RWPE2 (cell line): ENCODE data around the gene ZNF552.
"Not testable (repeated sequence)": the region's sequence is repeated elsewhere in the genome, so short reads cannot be mapped to it uniquely, and the experiment has no call there.

Source experiments
- ATAC-seq: fragments of 200-7000 bp; cut with Tn5 transposase; 3 replicates; pipeline ENCODE4 v1.9.1; 2021; ENCODE audit warnings: low read depth
- DNase-seq: peaks from one replicate; pipeline ENCODE4 v3.0.0-alpha.2; 2020; ENCODE audit warnings: low spot score
- H3K27ac ChIP-seq: fragments of 450-650 bp; 2 replicates; pipeline ENCODE4 v1.5.1; 2017; ENCODE audit warnings: mild to moderate bottlenecking; ENCODE audit not compliant: poor library complexity, severe bottlenecking
- H3K27me3 ChIP-seq: fragments of 250-450 bp; sonication (Bioruptor Pico); 2 replicates; pipeline ENCODE4 v1.5.1; 2021; ENCODE audit warnings: mild to moderate bottlenecking, moderate library complexity; ENCODE audit not compliant: insufficient read depth, poor library complexity, severe bottlenecking
- H3K36me3 ChIP-seq: fragments of 250-450 bp; sonication (Bioruptor Pico); 2 replicates; pipeline ENCODE4 v1.5.1; 2020; ENCODE audit warnings: low read depth, mild to moderate bottlenecking, moderate library complexity
- H3K4me1 ChIP-seq: fragments of 250-450 bp; sonication (Bioruptor Pico); 2 replicates; pipeline ENCODE4 v1.5.1; 2021; ENCODE audit warnings: mild to moderate bottlenecking, moderate library complexity; ENCODE audit not compliant: insufficient read depth, poor library complexity, severe bottlenecking
- H3K4me3 ChIP-seq: fragments of 250-450 bp; sonication (Bioruptor Pico); 2 replicates; pipeline ENCODE4 v1.5.1; 2021; ENCODE audit warnings: mild to moderate bottlenecking, moderate library complexity; ENCODE audit not compliant: severe bottlenecking
- H3K9me3 ChIP-seq: fragments of 250-450 bp; sonication (Bioruptor Pico); 2 replicates; pipeline ENCODE4 v1.5.1; 2021; ENCODE audit warnings: mild to moderate bottlenecking, moderate library complexity; ENCODE audit not compliant: severe bottlenecking
- TF ChIP-seq, protein P1 (sequence below): fragments of 450-650 bp; IDR thresholded peaks from one replicate; pipeline ENCODE4 v1.5.1; 2017; ENCODE audit warnings: mild to moderate bottlenecking, moderate library complexity; ENCODE audit not compliant: poor library complexity, severe bottlenecking

ZNF552 gene

GRCh38 chr19:57818378-57818777 lies 3.7 kb upstream of the ZNF552 start:
- Histone ChIP-seq H3K36me3 (peaks cover 12% of the 10 kb centered on the region), H3K4me3 (no peak overlapping the region), H3K27ac (peak overlapping the region; percentile 32), H3K9me3 (no peaks in the 10 kb centered on the region), H3K4me1 (no peaks in the 10 kb centered on the region), H3K27me3 (no peaks in the 10 kb centered on the region)
- TF ChIP-seq, protein P1, sequence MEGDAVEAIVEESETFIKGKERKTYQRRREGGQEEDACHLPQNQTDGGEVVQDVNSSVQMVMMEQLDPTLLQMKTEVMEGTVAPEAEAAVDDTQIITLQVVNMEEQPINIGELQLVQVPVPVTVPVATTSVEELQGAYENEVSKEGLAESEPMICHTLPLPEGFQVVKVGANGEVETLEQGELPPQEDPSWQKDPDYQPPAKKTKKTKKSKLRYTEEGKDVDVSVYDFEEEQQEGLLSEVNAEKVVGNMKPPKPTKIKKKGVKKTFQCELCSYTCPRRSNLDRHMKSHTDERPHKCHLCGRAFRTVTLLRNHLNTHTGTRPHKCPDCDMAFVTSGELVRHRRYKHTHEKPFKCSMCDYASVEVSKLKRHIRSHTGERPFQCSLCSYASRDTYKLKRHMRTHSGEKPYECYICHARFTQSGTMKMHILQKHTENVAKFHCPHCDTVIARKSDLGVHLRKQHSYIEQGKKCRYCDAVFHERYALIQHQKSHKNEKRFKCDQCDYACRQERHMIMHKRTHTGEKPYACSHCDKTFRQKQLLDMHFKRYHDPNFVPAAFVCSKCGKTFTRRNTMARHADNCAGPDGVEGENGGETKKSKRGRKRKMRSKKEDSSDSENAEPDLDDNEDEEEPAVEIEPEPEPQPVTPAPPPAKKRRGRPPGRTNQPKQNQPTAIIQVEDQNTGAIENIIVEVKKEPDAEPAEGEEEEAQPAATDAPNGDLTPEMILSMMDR, result no peak
- no peak for ATAC-seq
- DNase-seq, result no peak

DNA sequence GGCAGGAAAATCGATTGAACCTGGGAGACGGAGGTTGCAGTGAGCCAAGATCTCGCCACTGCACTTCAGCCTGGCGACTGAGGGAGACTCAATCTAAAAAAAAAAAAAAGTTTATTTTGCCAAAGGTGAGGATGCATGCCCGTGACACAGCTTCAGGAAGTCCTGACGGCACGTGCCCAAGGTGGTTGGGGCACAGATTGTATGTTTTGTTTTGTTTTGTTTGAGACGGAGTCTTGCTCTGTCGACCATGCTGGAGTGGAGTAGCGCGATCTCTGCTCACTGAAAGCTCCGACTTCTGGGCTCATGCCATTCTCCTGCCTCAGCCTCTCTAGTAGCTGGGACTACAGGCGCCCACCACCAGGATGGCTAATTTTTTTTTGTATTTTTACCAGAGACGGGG lies 3.3 kb upstream of the ZNF552 start:
- DNase-seq, result no peak
- H3K4me3 ChIP-seq, result no peak overlapping the region
- H3K27ac ChIP-seq, result no peak overlapping the region
- ATAC-seq, result no peak
- TF ChIP-seq, protein P1, result no peak
- no peaks in the 10 kb centered on the region for H3K27me3 ChIP-seq
- H3K9me3 ChIP-seq, result no peaks in the 10 kb centered on the region
- no peaks in the 10 kb centered on the region for H3K4me1 ChIP-seq
- peaks cover 13% of the 10 kb centered on the region for H3K36me3 ChIP-seq

- ATAC-seq, result no peak
- Histone ChIP-seq H3K27me3 (no peaks in the 10 kb centered on the region), H3K27ac (no peak overlapping the region), H3K9me3 (no peaks in the 10 kb centered on the region), H3K4me1 (no peaks in the 10 kb centered on the region), H3K4me3 (no peak overlapping the region), H3K36me3 (peaks cover 16% of the 10 kb centered on the region)
- no peak for DNase-seq
- TF ChIP-seq, protein P1, result no peak
Measured at GRCh38 chr19:57816652-57817051, 1.9 kb upstream of the ZNF552 start.

DNA sequence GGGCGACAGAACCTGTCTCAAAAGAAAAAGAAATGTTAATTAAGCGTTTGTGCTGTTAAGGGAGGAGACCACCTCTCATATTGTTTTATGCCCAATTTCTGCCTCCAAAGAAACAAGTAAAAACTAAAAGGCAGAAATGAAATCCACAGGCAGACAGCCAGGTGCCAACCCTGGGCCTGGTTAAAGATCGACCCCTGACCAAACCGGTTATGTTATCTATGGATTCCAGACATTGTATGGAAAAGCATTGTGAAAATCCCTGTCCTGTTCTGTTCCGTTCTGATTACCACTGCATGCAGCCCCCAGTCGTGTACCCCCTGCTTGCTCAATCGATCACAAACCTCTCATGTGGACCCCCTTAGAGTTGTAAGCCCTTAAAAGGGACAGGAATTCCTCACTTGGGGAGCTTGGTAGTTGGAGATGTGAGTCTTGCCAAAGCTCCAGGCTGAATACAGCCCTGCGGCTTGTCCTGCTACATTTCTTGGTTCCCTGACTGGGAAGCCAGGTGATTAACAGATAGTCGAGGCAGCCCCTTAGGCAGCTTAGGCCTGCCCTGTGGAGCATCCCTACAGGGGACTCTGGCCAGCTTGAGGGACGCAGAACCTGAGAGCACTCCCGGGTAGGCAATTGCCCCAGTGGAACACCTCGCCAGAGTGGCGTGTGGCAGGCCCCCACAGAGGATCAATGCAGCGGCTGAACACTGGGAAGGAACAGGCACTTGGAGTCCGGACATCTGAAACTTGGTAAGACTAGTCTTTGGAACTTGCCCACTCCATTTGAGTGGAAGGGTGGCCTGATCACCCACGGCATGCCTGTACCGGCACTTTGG lies 748 bp upstream of the ZNF552 start:
- no peak for ATAC-seq
- Histone ChIP-seq H3K4me3 (peak overlapping the region; percentile 73), H3K36me3 (peaks cover 24% of the 10 kb centered on the region), H3K27ac (no peak overlapping the region), H3K9me3 (no peaks in the 10 kb centered on the region), H3K4me1 (no peaks in the 10 kb centered on the region), H3K27me3 (no peaks in the 10 kb centered on the region)
- DNase-seq, result no peak
- TF ChIP-seq, protein P1, result no peak

DNA sequence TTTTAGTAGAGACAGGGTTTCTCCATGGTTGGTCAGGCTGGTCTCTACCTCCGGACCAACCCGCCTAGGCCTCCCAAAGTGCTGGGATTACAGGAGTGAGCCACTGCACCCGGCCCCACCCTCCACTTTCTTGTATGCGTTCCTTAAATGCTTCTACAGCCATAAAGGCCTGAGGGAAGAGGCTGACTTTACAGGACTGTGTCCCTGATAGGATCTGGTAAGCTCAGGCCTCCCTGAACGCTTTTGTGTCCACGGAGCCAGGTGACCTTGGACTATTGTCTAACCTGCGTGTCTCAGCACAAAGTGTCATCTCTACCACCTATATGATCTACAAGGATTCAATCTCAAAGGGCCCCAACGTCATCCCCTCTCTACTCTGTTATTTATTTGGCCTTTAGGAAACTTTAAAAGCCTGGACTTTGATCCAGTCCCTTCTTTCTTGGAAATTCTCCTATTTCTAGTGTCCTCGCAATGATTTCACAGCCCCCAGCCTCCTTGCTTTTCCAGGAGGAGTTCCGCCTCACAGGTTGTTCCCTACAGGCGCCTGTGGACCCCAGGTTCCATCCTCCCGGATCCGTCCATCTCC lies 701 bp downstream of the ZNF552 start:
- Histone ChIP-seq H3K27ac (peak overlapping the region; percentile 23), H3K9me3 (no peaks in the 10 kb centered on the region), H3K36me3 (peaks cover 38% of the 10 kb centered on the region), H3K4me3 (peak overlapping the region; percentile 73), H3K27me3 (no peaks in the 10 kb centered on the region), H3K4me1 (no peaks in the 10 kb centered on the region)
- peak; percentile 35; the same call in 2 of the 3 replicates for ATAC-seq
- TF ChIP-seq, protein P1, result no peak
- no peak for DNase-seq

- not testable (repeated sequence) for H3K4me1 ChIP-seq, ATAC-seq, DNase-seq, H3K9me3 ChIP-seq, H3K27me3 ChIP-seq
- H3K4me3 ChIP-seq, result peak overlapping the region; percentile 73
- peak overlapping the region; percentile 23 for H3K27ac ChIP-seq
- H3K36me3 ChIP-seq, result peaks cover 42% of the 10 kb centered on the region
Measured at GRCh38 chr19:57812975-57813820, 1.5 kb downstream of the ZNF552 start.
